Ectodermal cell (in vitro differentiated cells): ENCODE results near the gene OR51E1.

Source experiments
- H3K27ac ChIP-seq: 2 replicates; pipeline ENCODE4 v1.7.0; 2013; ENCODE audit warnings: mild to moderate bottlenecking, low read depth, low read length; ENCODE audit not compliant: insufficient read depth, poor library complexity, severe bottlenecking
- H3K27me3 ChIP-seq: 2 replicates; pipeline ENCODE4 v1.7.0; 2013; ENCODE audit warnings: mild to moderate bottlenecking, low read length; ENCODE audit not compliant: insufficient read depth, control insufficient read depth, poor library complexity, severe bottlenecking
- H3K36me3 ChIP-seq: one replicate; pipeline ENCODE4 v1.7.0; 2013; ENCODE audit warnings: low read length; ENCODE audit not compliant: control insufficient read depth, insufficient read depth
- H3K4me1 ChIP-seq: one replicate; pipeline ENCODE4 v1.7.0; 2013; ENCODE audit warnings: low read length; ENCODE audit not compliant: control insufficient read depth, insufficient read depth
- H3K4me3 ChIP-seq: 2 replicates; pipeline ENCODE4 v1.7.0; 2013; ENCODE audit warnings: low read depth, low read length, control low read depth; ENCODE audit not compliant: insufficient read depth
- H3K9me3 ChIP-seq: 2 replicates; pipeline ENCODE4 v1.7.0; 2013; ENCODE audit warnings: mild to moderate bottlenecking, low read length, moderate library complexity; ENCODE audit not compliant: control insufficient read depth
- WGBS, 2 experiments: methylation state at CpG; one replicate each; pipeline ENCODE4 v1.1.7; 2013; ENCODE audit warnings: missing lambda C conversion rate in 2 of 2; 5-methylcytosine and 5-hydroxymethylcytosine counted together

The OR51E1 gene

DNA sequence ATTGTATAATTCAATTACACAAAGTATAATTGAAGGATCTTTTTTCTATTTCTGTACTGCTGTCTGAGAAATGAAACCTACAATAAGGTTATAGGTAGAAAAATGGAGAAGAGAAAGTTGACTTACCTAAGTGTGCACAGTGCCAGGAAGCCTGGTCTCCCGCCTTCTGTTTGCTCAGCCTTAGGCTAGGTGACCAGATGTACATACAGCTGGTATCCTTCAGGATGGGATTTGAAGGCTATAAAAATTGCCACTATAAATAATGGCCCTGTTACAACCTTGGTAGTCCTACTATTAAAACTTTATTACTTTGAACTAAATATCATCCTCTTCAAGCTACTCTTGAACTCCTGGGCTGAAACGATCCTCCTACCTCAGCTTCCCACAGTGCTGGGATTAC lies 34.2 kb downstream of the OR51E1 start:
- Histone ChIP-seq H3K9me3 (no peaks in the 10 kb centered on the region), H3K4me3 (no peak overlapping the region), H3K27me3 (no peaks in the 10 kb centered on the region), H3K36me3 (no peaks in the 10 kb centered on the region), H3K27ac (no peak overlapping the region), H3K4me1 (no peaks in the 10 kb centered on the region)
- WGBS, 2 experiments: 84 to 88% methylated on average over 2 of the region's 2 CpGs

DNA sequence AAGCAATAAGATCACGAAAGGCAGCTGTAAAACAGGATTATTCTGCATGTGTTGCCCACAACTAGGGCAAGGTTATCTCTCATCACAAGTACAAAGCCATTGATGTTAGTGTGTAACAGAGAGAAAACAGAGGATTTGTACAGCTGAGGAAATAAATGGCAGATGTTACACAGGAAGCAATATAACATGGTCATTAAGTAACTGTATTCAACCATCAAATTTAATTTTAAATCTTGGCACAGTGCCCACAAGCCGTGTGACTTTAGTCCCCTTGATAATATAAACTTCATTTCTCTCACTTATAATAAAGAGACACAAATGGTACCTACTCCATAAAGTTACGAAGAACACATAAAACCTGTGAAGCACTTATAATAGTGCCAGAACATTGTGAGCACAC lies 36.6 kb downstream of the OR51E1 start:
- no peaks in the 10 kb centered on the region for H3K4me1 ChIP-seq
- no peaks in the 10 kb centered on the region for H3K27me3 ChIP-seq
- no peaks in the 10 kb centered on the region for H3K36me3 ChIP-seq
- no peak overlapping the region for H3K4me3 ChIP-seq
- H3K27ac ChIP-seq: no peak overlapping the region
- 90 to 91% methylated on average over 3 of the region's 3 CpGs for WGBS, 2 experiments
- H3K9me3 ChIP-seq: no peaks in the 10 kb centered on the region

DNA sequence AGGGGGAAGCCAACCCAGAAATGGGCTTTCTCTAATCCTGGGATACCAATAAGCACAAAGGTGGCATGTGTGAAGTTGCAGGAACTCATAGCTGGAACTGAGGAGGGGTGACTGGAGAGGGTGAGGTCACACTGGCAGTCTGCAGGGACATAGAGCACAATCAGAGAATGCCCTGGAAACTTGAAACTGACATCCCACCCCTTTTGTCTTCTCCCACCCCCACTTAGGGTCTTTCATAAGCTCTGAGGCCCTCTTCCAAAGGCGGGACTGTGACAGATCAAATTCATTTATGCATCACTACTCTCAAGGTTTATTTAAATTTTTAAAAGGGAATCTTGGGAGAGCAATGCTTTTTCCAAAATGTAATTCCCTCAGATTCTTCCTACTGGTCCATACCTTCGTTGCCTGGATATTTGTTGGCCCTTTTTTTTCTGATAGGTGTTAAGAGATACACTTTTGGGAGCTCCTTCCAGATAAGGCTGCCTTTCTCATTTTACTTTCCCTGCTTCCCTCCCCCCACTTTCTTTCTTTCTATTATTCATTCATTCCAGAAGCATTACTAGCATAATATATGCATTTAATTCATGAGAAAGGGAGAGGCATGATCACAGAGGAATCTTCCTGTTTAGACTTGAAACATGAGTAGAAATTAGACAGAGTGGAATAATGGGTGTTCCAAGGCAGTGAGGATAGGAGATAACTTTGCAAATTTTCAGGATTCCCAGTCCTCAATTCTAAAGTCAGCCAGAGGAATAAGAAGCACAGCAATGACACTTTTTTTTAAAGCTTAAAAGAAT lies 39.0 kb downstream of the OR51E1 start:
- Histone ChIP-seq H3K4me3 (no peak overlapping the region), H3K9me3 (no peaks in the 10 kb centered on the region), H3K27ac (no peak overlapping the region), H3K27me3 (no peaks in the 10 kb centered on the region), H3K36me3 (no peaks in the 10 kb centered on the region), H3K4me1 (no peaks in the 10 kb centered on the region)
- WGBS, 2 experiments: 89 to 100% methylated on average over 1 to 2 of the region's 2 CpGs

DNA sequence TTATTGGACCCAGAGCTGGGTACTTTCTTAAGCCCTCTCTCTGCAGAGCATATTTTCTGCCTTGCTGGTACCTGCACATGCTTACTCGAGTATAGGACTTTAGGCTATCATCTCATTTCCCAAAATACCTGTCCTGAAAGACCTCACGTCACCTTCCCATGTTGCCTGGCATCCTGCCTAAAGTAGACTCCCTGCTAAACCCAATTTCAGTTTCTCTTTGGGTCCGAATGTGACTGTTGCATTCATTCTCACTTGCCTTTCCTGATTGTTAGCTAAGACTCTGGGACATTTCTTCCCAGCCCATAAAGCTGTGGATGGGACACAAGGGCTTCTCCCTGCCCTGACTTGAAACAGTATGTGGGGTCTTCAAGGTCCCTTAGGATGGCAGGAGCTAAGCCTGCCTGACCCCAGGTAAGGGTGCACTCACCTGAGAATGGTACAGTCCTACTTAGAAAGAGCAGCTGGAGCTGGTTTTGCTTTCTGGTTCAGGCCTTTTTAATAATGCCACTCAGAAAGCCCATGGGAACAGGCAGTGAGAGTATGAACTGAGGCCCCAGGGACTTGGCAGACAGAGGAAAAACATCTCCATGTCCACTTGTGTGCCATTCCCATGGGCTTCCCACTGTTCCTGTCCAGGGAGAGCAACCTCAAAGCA lies 41.0 kb downstream of the OR51E1 start:
- Histone ChIP-seq H3K4me1 (no peaks in the 10 kb centered on the region), H3K27me3 (no peaks in the 10 kb centered on the region), H3K27ac (no peak overlapping the region), H3K36me3 (no peaks in the 10 kb centered on the region), H3K9me3 (no peaks in the 10 kb centered on the region), H3K4me3 (no peak overlapping the region)
- WGBS, 2 experiments: 88 to 93% methylated on average over 3 of the region's 3 CpGs

DNA sequence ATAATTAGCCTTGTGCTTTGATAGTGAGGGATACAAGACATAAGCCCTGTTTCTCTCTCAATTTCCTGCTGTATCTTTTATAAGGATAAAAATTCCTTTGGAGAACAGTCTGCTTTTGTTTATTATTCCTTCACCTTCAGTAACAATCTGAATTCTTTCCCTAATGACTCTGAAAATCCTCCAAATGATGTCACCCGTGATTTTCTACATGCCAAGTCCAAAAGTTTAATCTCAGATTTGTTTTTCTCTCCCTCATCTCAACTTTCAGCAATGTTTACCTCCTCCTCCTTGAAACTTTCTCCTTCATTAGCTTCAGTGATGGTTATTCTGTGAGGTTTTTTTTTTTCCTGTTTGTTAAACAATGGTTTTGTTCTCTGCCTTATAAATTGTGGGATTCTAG lies 51.7 kb downstream of the OR51E1 start:
- Histone ChIP-seq H3K27me3 (no peaks in the 10 kb centered on the region), H3K36me3 (no peaks in the 10 kb centered on the region), H3K4me1 (peaks cover 5% of the 10 kb centered on the region), H3K9me3 (no peaks in the 10 kb centered on the region), H3K27ac (no peak overlapping the region), H3K4me3 (no peak overlapping the region)
- WGBS, 2 experiments: 91 to 93% methylated on average over 1 of the region's 1 CpG

DNA sequence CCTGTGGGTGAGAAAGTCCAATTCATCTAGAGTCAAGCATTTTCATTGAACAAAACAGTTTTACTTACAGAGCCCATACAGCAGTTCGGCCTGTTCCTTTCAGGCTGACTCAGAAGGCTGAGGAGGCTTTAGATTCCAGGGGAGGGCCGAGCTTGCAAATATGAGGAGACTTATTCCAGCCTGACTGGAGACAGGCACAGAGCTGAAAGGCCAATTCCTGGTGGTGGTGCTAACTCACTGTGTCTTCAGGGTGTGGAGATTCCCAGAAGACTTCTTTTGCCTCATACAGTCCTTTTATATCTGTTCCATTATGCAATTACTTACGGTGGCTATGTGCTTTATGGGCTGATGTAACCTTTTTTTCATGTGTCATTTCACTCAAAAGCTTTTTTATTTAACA lies 53.8 kb downstream of the OR51E1 start, which contains the start of gene OR51E2:
Gene OR51E2 (minus strand): TSS at position 269 of the 400 bp plus-strand sequence. CDS start 15,142 bp downstream, outside the sequence.
- WGBS, 2 experiments: 85 to 91% methylated on average over 2 of the region's 3 CpGs

DNA sequence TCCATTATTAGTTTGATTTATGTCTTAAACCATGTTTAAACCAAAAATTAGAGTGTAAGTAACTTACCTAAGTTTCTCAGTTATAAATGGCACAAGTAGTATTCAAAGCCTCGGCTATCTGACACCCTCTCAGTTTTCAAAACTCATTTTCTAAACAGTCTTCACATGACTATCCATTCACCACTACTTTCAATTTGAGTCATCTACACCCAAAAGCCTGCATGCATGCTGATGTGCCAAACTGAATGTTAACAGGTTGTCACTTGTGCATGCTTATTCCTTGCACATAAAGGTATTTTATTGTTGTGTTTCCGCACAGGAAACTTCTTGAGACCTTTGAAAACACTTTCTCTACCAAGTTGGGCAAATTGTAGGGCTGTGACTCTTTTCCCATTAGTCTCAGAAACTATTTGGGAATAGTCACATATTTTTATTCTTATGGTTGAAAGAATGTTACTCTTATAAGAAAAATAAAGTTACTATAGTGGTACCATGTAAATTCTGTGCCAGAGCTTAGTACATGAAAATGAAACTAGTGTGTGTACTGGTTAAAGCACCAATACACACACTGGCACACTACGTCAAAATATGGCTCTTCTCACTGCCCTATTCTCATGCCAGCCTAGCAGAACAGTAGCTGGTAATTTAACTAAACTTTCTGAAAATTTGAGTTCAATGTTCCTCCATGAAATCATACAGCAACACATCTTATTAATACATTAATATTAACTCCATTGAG lies 56.1 kb downstream of the OR51E1 start:
- Histone ChIP-seq H3K27ac (no peak overlapping the region), H3K36me3 (no peaks in the 10 kb centered on the region), H3K27me3 (no peaks in the 10 kb centered on the region), H3K9me3 (no peaks in the 10 kb centered on the region), H3K4me3 (no peak overlapping the region), H3K4me1 (peaks cover 5% of the 10 kb centered on the region)
- 92 to 93% methylated on average over 3 of the region's 3 CpGs for WGBS, 2 experiments

More for the DNA sequence above, 53.8 kb downstream of the OR51E1 start, which contains the start of gene OR51E2:
- Histone ChIP-seq H3K4me3 (no peak within 1 kb of the TSS), H3K4me1 (peaks cover 5% of the 10 kb centered on the region), H3K27ac (no peak within 1 kb of the TSS), H3K9me3 (no peaks in the 10 kb centered on the region), H3K27me3 (no peaks in the 10 kb centered on the region), H3K36me3 (no peaks in the 10 kb centered on the region)

DNA sequence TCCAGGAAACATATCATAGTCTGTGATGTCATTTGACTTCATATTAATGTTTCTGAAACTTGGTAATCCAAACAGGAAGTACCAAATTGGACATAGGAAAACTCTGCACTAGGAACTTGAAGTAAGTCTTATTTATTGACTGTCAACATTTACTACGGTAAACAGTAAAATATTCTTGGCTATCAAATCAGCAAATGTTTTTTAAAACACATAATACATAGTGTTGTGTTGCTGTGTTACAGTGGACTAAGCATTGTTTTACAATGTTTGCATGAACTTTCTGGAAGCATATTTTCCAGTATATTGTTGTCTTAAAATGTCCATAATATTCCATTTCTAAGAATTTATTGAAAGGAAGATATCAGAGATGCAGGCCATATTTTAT lies 56.6 kb downstream of the OR51E1 start:
- Histone ChIP-seq H3K36me3 (no peaks in the 10 kb centered on the region), H3K4me1 (peaks cover 5% of the 10 kb centered on the region), H3K4me3 (no peak overlapping the region), H3K27me3 (no peaks in the 10 kb centered on the region), H3K9me3 (no peaks in the 10 kb centered on the region), H3K27ac (no peak overlapping the region)
- no CpG with 5 or more reads among the region's 1 CpG for WGBS, 2 experiments

DNA sequence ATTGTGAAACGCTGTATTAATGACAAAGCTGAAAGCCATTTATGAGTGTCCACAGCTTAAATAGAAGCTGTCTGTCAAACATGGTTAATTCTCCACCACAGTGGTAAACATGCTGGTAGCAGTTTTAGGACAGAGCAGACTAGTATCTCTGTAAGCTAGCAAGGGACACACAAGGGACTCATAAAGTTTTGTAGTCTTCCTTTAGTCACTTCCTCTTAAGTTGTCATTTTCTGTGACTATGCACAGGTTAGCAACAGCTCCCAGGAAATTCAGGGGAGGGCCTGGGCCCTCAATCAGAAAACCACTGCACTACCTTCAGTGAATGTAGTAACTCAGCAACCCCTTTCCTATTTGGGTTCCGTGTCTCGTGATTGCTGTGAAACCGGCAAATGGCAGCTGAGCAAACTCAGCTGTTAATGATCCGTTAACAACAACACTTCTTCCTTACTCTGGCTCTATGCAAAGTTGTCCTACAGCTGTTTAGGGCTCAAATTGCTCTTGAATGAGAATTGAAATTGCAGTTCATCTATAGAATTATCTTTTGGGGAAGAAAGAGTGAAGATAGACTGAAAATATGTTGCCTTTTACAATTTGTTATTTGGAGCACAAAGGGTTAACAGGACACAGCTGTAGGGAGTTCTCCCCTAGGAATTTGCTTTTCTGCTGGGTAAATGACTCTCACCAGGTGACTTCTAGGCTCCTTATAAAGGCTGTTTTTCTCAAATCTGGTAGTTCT lies 60.4 kb downstream of the OR51E1 start, which contains the start of gene MMP26:
Gene MMP26 (plus strand): TSS at position 731 of the 736 bp plus-strand sequence.
- no peaks in the 10 kb centered on the region for H3K36me3 ChIP-seq
- no peaks in the 10 kb centered on the region for H3K27me3 ChIP-seq
- no peaks in the 10 kb centered on the region for H3K9me3 ChIP-seq
- H3K4me3 ChIP-seq: no peak within 1 kb of the TSS
- WGBS, 2 experiments: 28 to 33% methylated on average over 5 of the region's 5 CpGs
- no peaks in the 10 kb centered on the region for H3K4me1 ChIP-seq
- no peak within 1 kb of the TSS for H3K27ac ChIP-seq
